Right lobe of liver (tissue), 4 donors: ENCODE measurements around the gene ITGB3.

ENCODE experiments used
- POLR2A ChIP-seq: fragments of 450-650 bp; IDR thresholded peaks from one replicate; pipeline ENCODE4 v1.6.1; 2017; ENCODE audit warnings: antibody characterized with exemption, mild to moderate bottlenecking
- TF ChIP-seq, protein P1 (sequence below), 4 donors: fragments of 200-600 bp in 3 of 4; fragments of 450-650 bp in 1 of 4; IDR thresholded peaks; one replicate each; pipeline versions ENCODE4 v1.5.1 to v1.8.0; 2016 to 2022; ENCODE audit warnings: antibody characterized with exemption in 4 of 4, mild to moderate bottlenecking in 2 of 4
- donor health status: DM: no; HTN: no; CAD: no.
- donor health status: DM: no; HTN: no; CAD: no.
- donor health status: DM: no; HTN: yes; CAD: no.

DNA sequence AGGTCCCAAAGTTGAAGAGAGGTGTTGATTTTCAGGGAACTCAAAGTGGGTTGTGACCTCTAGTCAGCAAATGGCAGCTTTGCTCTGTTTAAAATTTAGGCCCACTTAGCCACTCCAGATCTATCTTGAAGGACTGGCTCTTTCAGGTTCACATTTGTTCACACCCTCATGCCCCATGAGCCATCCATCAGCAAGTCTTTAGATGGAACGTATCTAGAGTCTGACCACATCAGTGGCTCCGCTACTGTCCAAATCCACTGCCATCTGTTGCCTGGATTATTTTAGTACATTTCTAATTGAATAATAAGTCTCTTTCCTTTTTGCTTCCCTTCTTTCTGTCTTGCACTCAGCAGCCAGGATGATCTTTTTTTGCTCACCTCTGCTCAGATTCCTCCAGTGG is 10.5 kb downstream of the ITGB3 start:
- TF ChIP-seq, protein P1, sequence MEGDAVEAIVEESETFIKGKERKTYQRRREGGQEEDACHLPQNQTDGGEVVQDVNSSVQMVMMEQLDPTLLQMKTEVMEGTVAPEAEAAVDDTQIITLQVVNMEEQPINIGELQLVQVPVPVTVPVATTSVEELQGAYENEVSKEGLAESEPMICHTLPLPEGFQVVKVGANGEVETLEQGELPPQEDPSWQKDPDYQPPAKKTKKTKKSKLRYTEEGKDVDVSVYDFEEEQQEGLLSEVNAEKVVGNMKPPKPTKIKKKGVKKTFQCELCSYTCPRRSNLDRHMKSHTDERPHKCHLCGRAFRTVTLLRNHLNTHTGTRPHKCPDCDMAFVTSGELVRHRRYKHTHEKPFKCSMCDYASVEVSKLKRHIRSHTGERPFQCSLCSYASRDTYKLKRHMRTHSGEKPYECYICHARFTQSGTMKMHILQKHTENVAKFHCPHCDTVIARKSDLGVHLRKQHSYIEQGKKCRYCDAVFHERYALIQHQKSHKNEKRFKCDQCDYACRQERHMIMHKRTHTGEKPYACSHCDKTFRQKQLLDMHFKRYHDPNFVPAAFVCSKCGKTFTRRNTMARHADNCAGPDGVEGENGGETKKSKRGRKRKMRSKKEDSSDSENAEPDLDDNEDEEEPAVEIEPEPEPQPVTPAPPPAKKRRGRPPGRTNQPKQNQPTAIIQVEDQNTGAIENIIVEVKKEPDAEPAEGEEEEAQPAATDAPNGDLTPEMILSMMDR (IDR thresholded peaks at IDR 0.05), result no peak
- TF ChIP-seq POLR2A, result no peak
